ENCODE results near the gene ABI1.

- TF ChIP-seq, protein P1, sequence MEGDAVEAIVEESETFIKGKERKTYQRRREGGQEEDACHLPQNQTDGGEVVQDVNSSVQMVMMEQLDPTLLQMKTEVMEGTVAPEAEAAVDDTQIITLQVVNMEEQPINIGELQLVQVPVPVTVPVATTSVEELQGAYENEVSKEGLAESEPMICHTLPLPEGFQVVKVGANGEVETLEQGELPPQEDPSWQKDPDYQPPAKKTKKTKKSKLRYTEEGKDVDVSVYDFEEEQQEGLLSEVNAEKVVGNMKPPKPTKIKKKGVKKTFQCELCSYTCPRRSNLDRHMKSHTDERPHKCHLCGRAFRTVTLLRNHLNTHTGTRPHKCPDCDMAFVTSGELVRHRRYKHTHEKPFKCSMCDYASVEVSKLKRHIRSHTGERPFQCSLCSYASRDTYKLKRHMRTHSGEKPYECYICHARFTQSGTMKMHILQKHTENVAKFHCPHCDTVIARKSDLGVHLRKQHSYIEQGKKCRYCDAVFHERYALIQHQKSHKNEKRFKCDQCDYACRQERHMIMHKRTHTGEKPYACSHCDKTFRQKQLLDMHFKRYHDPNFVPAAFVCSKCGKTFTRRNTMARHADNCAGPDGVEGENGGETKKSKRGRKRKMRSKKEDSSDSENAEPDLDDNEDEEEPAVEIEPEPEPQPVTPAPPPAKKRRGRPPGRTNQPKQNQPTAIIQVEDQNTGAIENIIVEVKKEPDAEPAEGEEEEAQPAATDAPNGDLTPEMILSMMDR (IDR thresholded peaks at IDR 0.05; ENCODE audit: low read depth, low read length, missing input control) = no peak
- TF ChIP-seq JUND (IDR thresholded peaks at IDR 0.05) (no peak), RXRA (IDR thresholded peaks at IDR 0.05) (no peak), GABPA (IDR thresholded peaks at IDR 0.05 in 1 of 2, conservative IDR thresholded peaks at IDR 0.05 in 1 of 2) (no peak), EGR1 (IDR thresholded peaks at IDR 0.05; ENCODE audit: low read depth in 2 of 2) (no peak), TAF1 (conservative IDR thresholded peaks at IDR 0.05) (no peak), RAD21 (IDR thresholded peaks at IDR 0.05) (no peak)
Observed at GRCh38 chr10:26781797-26782196, 79.0 kb downstream of the ABI1 start.

Measured in liver (tissue), 3 donors.